GM23338 (cell line): Measurements from ENCODE around the gene UNKL. TPM values are rescaled to one million over a fixed set of nuclear protein-coding genes. Genes with fewer than 3 reads are reported as not detected.

Source experiments
- ATAC-seq: fragments of 200-7000 bp; cut with Tn5 transposase; 3 replicates; pipeline ENCODE4 v1.9.1; 2020
- DNase-seq: peaks from one replicate; pipeline ENCODE4 v3.0.0-alpha.2; 2015; ENCODE audit warnings: low spot score
- H2AFZ ChIP-seq: fragments of 200-600 bp; sonication (generic); 2 replicates; pipeline ENCODE4 v1.8.0; 2016; ENCODE audit warnings: antibody characterized with exemption, mild to moderate bottlenecking, moderate library complexity
- H3F3A ChIP-seq: fragments of 200-600 bp; sonication (generic); replicated peaks from 2 replicates; pipeline ENCODE4 v1.8.0; 2017; ENCODE audit warnings: antibody characterized with exemption, mixed run types, low read depth
- H3K27ac ChIP-seq: fragments of 200-600 bp; sonication (generic); 2 replicates; pipeline ENCODE4 v1.6.1; 2016; ENCODE audit warnings: low read depth
- H3K27me3 ChIP-seq: fragments of 200-600 bp; sonication (generic); 2 replicates; pipeline ENCODE4 v1.8.0; 2016; ENCODE audit warnings: mild to moderate bottlenecking, mixed run types, moderate library complexity; ENCODE audit not compliant: insufficient read depth
- H3K36me3 ChIP-seq: fragments of 200-600 bp; sonication (generic); 2 replicates; pipeline ENCODE4 v1.8.0; 2016; ENCODE audit warnings: mild to moderate bottlenecking; ENCODE audit not compliant: insufficient read depth
- H3K4me1 ChIP-seq: fragments of 200-600 bp; sonication (generic); 2 replicates; pipeline ENCODE4 v1.8.0; 2016; ENCODE audit warnings: mild to moderate bottlenecking, moderate library complexity; ENCODE audit not compliant: insufficient read depth
- H3K4me2 ChIP-seq: fragments of 200-600 bp; sonication (generic); 2 replicates; pipeline ENCODE4 v1.7.1; 2017; ENCODE audit warnings: mixed run types
- H3K4me3 ChIP-seq: fragments of 200-600 bp; sonication (generic); 2 replicates; pipeline ENCODE4 v1.6.1; 2016; ENCODE audit warnings: mixed run types
- H3K79me2 ChIP-seq: fragments of 200-600 bp; sonication (generic); replicated peaks from 2 replicates; pipeline ENCODE4 v1.8.0; 2017; ENCODE audit warnings: mild to moderate bottlenecking; ENCODE audit not compliant: insufficient read depth
- H3K9me2 ChIP-seq: fragments of 200-600 bp; sonication (generic); 2 replicates; pipeline ENCODE4 v1.8.0; 2017; ENCODE audit not compliant: insufficient read depth
- H4K20me1 ChIP-seq: fragments of 200-600 bp; sonication (generic); replicated peaks from 2 replicates; pipeline ENCODE4 v1.8.0; 2017; ENCODE audit warnings: mild to moderate bottlenecking; ENCODE audit not compliant: insufficient read depth
- H3K27ac Mint-ChIP-seq: 2 replicates; pipeline ENCODE4 v1.8.0; 2020; ENCODE audit warnings: inconsistent platforms, mild to moderate bottlenecking, moderate library complexity, mixed read lengths
- H3K27me3 Mint-ChIP-seq: 3 replicates; pipeline ENCODE4 v1.8.0; 2022; ENCODE audit warnings: low read depth, mild to moderate bottlenecking, moderate library complexity, mixed read lengths, inconsistent platforms; ENCODE audit not compliant: insufficient read depth, poor library complexity
- H3K36me3 Mint-ChIP-seq: 3 replicates; pipeline ENCODE4 v1.8.0; 2021; ENCODE audit warnings: low read depth, mild to moderate bottlenecking, inconsistent platforms, moderate library complexity, mixed read lengths
- H3K4me1 Mint-ChIP-seq: 3 replicates; pipeline ENCODE4 v1.8.0; 2020; ENCODE audit warnings: mild to moderate bottlenecking, inconsistent platforms, mixed read lengths
- H3K4me3 Mint-ChIP-seq: 3 replicates; pipeline ENCODE4 v1.8.0; 2021; ENCODE audit warnings: moderate library complexity, mild to moderate bottlenecking, inconsistent platforms, mixed read lengths
- H3K9me3 Mint-ChIP-seq: 3 replicates; pipeline ENCODE4 v1.8.0; 2020; ENCODE audit warnings: moderate library complexity, mild to moderate bottlenecking, inconsistent platforms, mixed read lengths
- CREB1 ChIP-seq: fragments of 250-450 bp; sonication (Bioruptor Pico); IDR thresholded peaks from 2 replicates; pipeline ENCODE4 v1.5.0; 2020; ENCODE audit warnings: low read depth, mild to moderate bottlenecking, moderate library complexity
- CTCF ChIP-seq, 2 experiments: fragments of 200-600 bp in 1 of 2; sonication (generic) in 1 of 2; conservative IDR thresholded peaks; 2 replicates each; pipeline versions ENCODE4 v1.5.1 to v1.6.1; 2016 to 2017; ENCODE audit warnings: antibody characterized with exemption in 2 of 2, low read depth in 2 of 2, mild to moderate bottlenecking in 2 of 2, moderate library complexity in 1 of 2
- ETS1 ChIP-seq: IDR thresholded peaks from 2 replicates; pipeline ENCODE4 v1.6.1; 2016; ENCODE audit warnings: antibody characterized with exemption
- EZH2 ChIP-seq: fragments of 200-600 bp; sonication (generic); IDR thresholded peaks from one replicate; pipeline ENCODE4 v1.8.0; 2017; ENCODE audit warnings: antibody characterized with exemption, mild to moderate bottlenecking, low read depth; ENCODE audit not compliant: unreplicated experiment
- EZH2phosphoT487 ChIP-seq: fragments of 200-600 bp; sonication (generic); IDR thresholded peaks from one replicate; pipeline ENCODE4 v1.8.1; 2018; ENCODE audit warnings: antibody characterized with exemption; ENCODE audit not compliant: unreplicated experiment
- JUNB ChIP-seq: IDR thresholded peaks from one replicate; pipeline ENCODE4 v1.6.1; 2016; ENCODE audit warnings: antibody characterized with exemption; ENCODE audit not compliant: unreplicated experiment
- POLR2AphosphoS5 ChIP-seq: IDR thresholded peaks from 2 replicates; pipeline ENCODE4 v1.6.1; 2016; ENCODE audit warnings: antibody characterized with exemption, low read depth
- REST ChIP-seq: IDR thresholded peaks from one replicate; pipeline ENCODE4 v1.6.1; 2018; ENCODE audit warnings: antibody characterized with exemption; ENCODE audit not compliant: unreplicated experiment
- STAT1 ChIP-seq: IDR thresholded peaks from one replicate; pipeline ENCODE4 v1.6.1; 2016; ENCODE audit warnings: antibody characterized with exemption; ENCODE audit not compliant: unreplicated experiment
- ZNF114 ChIP-seq: fragments of 250-450 bp; sonication (Bioruptor Pico); IDR thresholded peaks from 2 replicates; pipeline ENCODE4 v1.5.0; 2020; ENCODE audit warnings: mild to moderate bottlenecking, moderate library complexity
- ZNF331 ChIP-seq: fragments of 250-450 bp; sonication (Bioruptor Pico); IDR thresholded peaks from 2 replicates; pipeline ENCODE4 v1.5.0; 2020; ENCODE audit warnings: low read depth, mild to moderate bottlenecking, moderate library complexity
- polyA plus RNA-seq: library from polyadenylated mRNA; unstranded; fragments of >200 nt; fragmentation: Nextera tagmentation; extraction: Ambion mirVana; gene quantifications from 2 replicates; pipeline ENCODE4 v1.2.1, GENCODE V29; 2016
- total RNA-seq: library from RNA; depleted of rRNA; stranded (reverse); fragments of >200 nt; shearing (Covaris generic); gene quantifications from 2 replicates; pipeline ENCODE4 v1.2.3, GENCODE V29; 2014

Gene UNKL
- total and polyA plus RNA-seq, 2 experiments from 2014 or later, result 16.7 to 28.7 TPM

- peaks cover 6% of the 10 kb centered on the region; the same call in 2 of the 3 replicates for H3K4me1 Mint-ChIP-seq
- Histone ChIP-seq H4K20me1 (peaks cover 2% of the 10 kb centered on the region; the same call in 1 of the 2 replicates), H3K4me3 (no peak overlapping the region), H2AFZ (no peak overlapping the region), H3K27me3 (no peaks in the 10 kb centered on the region), H3K79me2 (no peaks in the 10 kb centered on the region), H3K27ac (no peak overlapping the region), H3K4me2 (no peak overlapping the region), H3K9me2 (no peaks in the 10 kb centered on the region), H3K36me3 (no peaks in the 10 kb centered on the region; the same call in 1 of the 2 replicates), H3K4me1 (no peaks in the 10 kb centered on the region; the same call in 1 of the 2 replicates), H3F3A (no peaks in the 10 kb centered on the region)
- H3K9me3 Mint-ChIP-seq, result no peaks in the 10 kb centered on the region; the same call in 2 of the 3 replicates
- DNase-seq (no peak), ATAC-seq (no peak)
- peak overlapping the region; percentile 24; the same call in 1 of the 3 replicates for H3K4me3 Mint-ChIP-seq
- H3K27me3 Mint-ChIP-seq, result peaks cover 20% of the 10 kb centered on the region
- H3K36me3 Mint-ChIP-seq, result no peaks in the 10 kb centered on the region
- H3K27ac Mint-ChIP-seq, result no peak overlapping the region
- TF ChIP-seq ETS1 (no peak), STAT1 (no peak), CREB1 (CRISPR knock-in tag) (no peak), REST (no peak), ZNF331 (no peak), EZH2 (no peak), JUNB (no peak), EZH2phosphoT487 (no peak), POLR2AphosphoS5 (no peak), CTCF (conservative IDR thresholded peaks at IDR 0.05; ENCODE audit: low read depth in 2 of 2) (no peak), ZNF114 (CRISPR knock-in tag) (no peak)
These were observed 70.0 kb downstream of the UNKL start for GRCh38 chr16:1344499-1344898.
